Measurements from ENCODE around the gene PARD6A.

The PARD6A gene

DNA sequence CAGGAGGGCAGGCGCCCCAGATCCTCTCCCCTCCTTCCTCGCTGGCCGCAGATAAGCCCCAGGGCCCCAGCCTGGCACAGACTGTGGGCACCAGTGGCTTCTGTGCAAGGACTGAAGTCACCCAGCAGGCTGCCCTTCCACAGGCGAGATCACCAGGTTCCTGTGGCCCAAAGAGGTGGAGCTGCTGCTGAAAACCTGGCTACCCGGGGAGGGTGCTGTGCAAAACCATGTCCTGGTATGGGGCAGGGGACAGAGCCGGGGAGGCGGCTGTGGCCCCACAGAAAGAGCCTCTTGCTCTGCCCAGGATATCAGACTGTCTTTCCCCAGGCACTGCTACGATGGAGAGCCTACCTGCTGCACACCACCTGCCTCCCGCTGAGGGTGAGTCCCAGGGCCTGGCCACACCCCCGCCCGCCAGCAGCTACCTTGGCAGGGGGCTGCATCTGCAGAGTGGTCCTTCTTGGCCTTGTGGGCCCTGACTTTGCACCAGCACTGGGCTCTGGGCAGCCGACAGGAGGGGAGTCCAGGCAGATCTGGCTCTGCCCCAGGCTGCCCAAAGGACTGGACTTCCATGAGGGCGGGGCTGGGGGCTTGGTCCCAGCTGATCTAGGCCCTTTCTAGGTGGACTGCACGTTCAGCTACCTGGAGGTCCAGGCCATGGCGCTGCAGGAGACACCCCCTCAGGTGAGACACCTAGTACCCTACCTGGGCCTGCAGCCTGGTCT is 15.2 kb upstream of the PARD6A start:
- no peak for TF ChIP-seq FOXP2 (optimal IDR thresholded peaks at IDR 0.05; ENCODE audit: control extremely low read depth, extremely low read length, insufficient read depth)
- Histone ChIP-seq H3K9me3 (ENCODE audit: low read depth, low read length) (no peaks in the 10 kb centered on the region), H3K27ac (no peak overlapping the region), H3K9ac (ENCODE audit: insufficient read length) (no peak overlapping the region), H3K4me3 (no peak overlapping the region), H3K36me3 (ENCODE audit: insufficient read depth, low read length) (no peaks in the 10 kb centered on the region)
- no peak for DNase-seq (ENCODE audit: low read depth, low spot score)

DNA sequence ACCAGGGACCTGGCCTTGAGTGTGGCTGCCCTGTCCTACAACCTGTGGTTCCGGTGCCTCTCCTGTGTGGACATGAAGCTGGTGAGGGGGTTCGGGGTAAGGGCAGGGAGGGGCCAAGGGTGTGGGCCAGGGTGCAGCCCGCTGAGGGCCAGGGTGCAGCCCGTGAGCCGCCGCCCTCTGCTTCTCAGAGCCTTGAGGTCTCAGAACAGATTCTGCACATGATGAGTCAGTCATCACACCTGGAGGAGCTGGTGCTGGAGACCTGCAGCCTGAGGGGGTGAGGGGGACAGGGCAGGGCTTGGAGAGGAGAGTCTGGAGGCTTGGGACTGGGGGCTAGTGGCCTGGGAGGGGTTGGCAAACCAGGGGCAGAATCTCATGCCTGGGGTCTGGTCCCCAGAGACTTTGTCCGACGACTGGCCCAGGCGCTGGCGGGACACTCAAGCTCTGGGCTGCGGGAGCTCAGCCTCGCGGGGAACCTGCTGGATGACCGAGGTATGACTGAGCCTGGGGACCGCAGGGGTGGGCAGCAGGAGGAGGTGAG is 13.6 kb upstream of the PARD6A start:
- H3K27ac ChIP-seq, result no peak overlapping the region
- no peak for DNase-seq (ENCODE audit: low read depth, low spot score)
- no peak overlapping the region for H3K9ac ChIP-seq (ENCODE audit: insufficient read length)
- TF ChIP-seq POLR2AphosphoS5 (IDR thresholded peaks at IDR 0.05; ENCODE audit: borderline replicate concordance, low read depth, low read length), result no peak
- TF ChIP-seq FOXP2 (optimal IDR thresholded peaks at IDR 0.05; ENCODE audit: control extremely low read depth, extremely low read length, insufficient read depth), result no peak
- no peaks in the 10 kb centered on the region for H3K36me3 ChIP-seq (ENCODE audit: insufficient read depth, low read length)
- no peak overlapping the region for H3K4me3 ChIP-seq
- H3K9me3 ChIP-seq (ENCODE audit: low read depth, low read length), result no peaks in the 10 kb centered on the region

DNA sequence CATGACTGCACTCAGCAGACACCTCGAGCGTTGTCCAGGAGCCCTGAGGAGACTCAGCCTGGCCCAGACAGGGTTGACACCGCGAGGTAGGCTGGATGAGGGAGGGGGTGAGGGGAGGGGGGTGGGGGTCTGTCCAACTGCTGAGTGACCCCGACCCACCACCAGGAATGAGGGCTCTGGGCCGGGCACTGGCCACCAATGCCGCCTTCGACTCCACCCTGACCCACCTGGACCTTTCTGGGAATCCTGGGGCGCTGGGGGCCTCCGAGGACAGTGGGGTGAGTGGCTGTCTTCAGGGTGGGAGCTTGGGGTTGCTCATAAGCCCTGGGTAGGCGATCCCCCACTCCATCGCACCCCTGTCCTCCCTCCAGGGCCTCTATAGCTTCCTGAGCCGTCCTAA is 13.1 kb upstream of the PARD6A start:
- no peak overlapping the region for H3K9ac ChIP-seq (ENCODE audit: insufficient read length)
- H3K36me3 ChIP-seq (ENCODE audit: insufficient read depth, low read length), result no peaks in the 10 kb centered on the region
- no peak for TF ChIP-seq FOXP2 (optimal IDR thresholded peaks at IDR 0.05; ENCODE audit: control extremely low read depth, extremely low read length, insufficient read depth)
- TF ChIP-seq EZH2 (IDR thresholded peaks at IDR 0.05), result no peak

DNA sequence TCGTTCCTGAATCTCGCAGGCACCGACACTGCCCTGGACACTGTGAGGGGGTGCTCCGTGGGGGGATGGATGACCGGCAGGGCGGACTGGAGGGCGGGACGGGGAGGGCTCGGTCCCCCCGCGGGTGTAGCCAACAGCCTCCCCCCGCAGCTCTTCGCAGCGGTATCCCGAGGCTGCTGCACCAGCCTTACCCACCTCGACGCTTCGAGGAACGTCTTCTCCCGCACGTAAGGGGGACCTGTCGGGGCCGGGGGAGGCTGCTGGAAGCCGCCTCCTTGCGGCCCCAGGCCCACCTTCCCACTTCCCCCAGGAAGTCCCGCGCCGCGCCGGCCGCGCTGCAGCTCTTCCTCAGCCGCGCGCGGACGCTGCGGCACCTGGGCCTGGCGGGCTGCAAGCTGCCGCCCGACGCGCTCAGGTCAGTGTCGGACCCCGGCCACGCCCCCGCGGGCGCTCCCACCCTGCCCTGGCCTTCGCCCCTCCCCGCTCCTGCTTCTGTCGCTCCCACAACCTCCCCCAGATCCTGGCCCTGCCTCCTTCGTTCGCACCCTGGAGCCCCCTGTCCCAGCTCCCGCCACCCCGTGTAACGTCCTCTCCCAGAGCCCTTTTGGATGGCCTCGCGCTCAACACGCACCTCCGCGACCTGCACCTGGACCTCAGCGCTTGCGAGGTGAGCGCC is 12.5 kb upstream of the PARD6A start:
- Histone ChIP-seq H3K9ac (ENCODE audit: insufficient read length) (no peak overlapping the region), H3K27ac (no peak overlapping the region), H3K4me3 (no peak overlapping the region), H3K36me3 (ENCODE audit: insufficient read depth, low read length) (no peaks in the 10 kb centered on the region), H3K9me3 (ENCODE audit: low read depth, low read length) (no peaks in the 10 kb centered on the region)
- TF ChIP-seq POLR2AphosphoS5 (IDR thresholded peaks at IDR 0.05; ENCODE audit: borderline replicate concordance, low read depth, low read length) (no peak), FOXP2 (optimal IDR thresholded peaks at IDR 0.05; ENCODE audit: control extremely low read depth, extremely low read length, insufficient read depth) (no peak), EZH2 (IDR thresholded peaks at IDR 0.05) (no peak)
- no peak for DNase-seq (ENCODE audit: low read depth, low spot score)

More for the DNA sequence above, 13.1 kb upstream of the PARD6A start:
- Histone ChIP-seq H3K4me3 (no peak overlapping the region), H3K27ac (no peak overlapping the region), H3K9me3 (ENCODE audit: low read depth, low read length) (no peaks in the 10 kb centered on the region)
- no peak for DNase-seq (ENCODE audit: low read depth, low spot score)

DNA sequence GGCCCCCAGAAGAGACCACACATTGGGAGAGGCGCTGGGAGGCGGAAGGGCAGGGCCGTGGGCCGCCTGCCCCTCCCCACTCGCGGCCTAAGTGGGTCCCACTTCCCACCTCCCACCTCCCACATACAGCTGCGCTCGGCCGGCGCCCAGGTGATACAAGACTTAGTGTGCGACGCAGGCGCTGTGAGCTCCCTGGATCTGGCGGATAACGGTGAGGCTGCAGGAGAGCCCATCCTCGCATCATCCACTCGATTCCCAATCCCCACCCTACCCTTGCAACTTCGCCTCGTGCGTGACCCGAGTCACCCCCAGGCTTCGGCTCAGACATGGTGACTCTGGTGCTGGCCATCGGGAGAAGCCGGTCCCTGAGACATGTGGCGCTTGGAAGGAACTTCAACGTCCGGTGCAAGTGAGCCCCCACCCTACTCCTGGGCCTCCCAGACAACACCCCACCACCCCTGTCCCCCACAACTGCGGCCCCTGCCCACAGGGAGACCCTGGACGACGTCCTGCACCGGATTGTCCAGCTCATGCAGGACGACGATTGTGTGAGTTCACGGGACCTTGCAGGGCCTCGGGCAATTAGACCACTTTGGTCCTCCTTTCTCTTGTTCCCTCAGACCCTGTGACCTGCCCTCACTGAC is 11.9 kb upstream of the PARD6A start:
- no peak overlapping the region for H3K4me3 ChIP-seq
- TF ChIP-seq FOXP2 (optimal IDR thresholded peaks at IDR 0.05; ENCODE audit: control extremely low read depth, extremely low read length, insufficient read depth) (no peak), EZH2 (IDR thresholded peaks at IDR 0.05) (no peak), POLR2AphosphoS5 (IDR thresholded peaks at IDR 0.05; ENCODE audit: borderline replicate concordance, low read depth, low read length) (no peak)
- H3K9me3 ChIP-seq (ENCODE audit: low read depth, low read length), result no peaks in the 10 kb centered on the region
- H3K9ac ChIP-seq (ENCODE audit: insufficient read length), result no peak overlapping the region
- no peak overlapping the region for H3K27ac ChIP-seq
- no peaks in the 10 kb centered on the region for H3K36me3 ChIP-seq (ENCODE audit: insufficient read depth, low read length)
- DNase-seq (ENCODE audit: low read depth, low spot score), result no peak

DNA sequence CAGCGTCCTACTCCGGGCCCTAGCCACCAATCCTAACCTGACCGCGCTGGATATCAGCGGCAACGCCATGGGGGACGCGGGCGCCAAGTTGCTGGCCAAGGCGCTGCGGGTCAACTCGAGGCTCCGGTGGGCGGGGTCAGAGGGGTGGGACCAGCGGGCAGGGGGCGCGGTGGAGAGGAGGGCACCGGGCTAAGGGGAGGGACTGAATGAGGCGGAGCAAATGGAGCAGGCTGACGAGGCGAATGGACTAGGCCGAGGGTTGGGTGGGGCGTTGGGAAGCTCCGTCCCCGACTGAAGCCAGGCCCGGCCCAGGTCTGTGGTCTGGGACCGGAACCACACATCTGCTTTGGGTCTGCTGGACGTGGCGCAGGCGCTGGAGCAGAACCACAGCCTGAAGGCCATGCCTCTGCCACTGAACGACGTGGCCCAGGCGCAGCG is 11.2 kb upstream of the PARD6A start:
- TF ChIP-seq EZH2 (IDR thresholded peaks at IDR 0.05) (no peak), FOXP2 (optimal IDR thresholded peaks at IDR 0.05; ENCODE audit: control extremely low read depth, extremely low read length, insufficient read depth) (no peak), POLR2AphosphoS5 (IDR thresholded peaks at IDR 0.05; ENCODE audit: borderline replicate concordance, low read depth, low read length) (no peak)
- no peak for DNase-seq (ENCODE audit: low read depth, low spot score)
- no peak overlapping the region for H3K4me3 ChIP-seq
- H3K36me3 ChIP-seq (ENCODE audit: insufficient read depth, low read length), result no peaks in the 10 kb centered on the region
- no peak overlapping the region for H3K27ac ChIP-seq
- no peaks in the 10 kb centered on the region for H3K9me3 ChIP-seq (ENCODE audit: low read depth, low read length)
- H3K9ac ChIP-seq (ENCODE audit: insufficient read length), result no peak overlapping the region

DNA sequence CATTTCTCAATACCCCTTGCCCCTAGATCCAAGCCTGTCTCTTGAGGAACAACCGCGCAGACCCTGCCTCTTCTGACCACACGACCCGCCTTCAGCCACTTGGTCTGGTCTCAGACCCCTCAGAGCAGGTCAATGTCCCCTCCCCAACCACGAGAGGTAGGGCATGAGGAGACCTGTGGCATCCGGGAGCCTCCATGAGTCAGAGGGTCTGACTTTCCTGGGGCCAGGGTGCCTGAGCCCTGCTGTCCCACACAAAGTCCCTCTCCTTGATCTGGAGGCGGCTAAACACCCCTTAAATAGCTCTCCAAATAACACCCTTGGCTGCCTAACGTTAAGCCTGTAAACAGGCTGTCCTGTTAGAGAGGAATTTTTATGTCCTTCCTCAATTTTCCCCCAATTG is 10.7 kb upstream of the PARD6A start:
- no peak overlapping the region for H3K27ac ChIP-seq
- no peak overlapping the region for H3K4me3 ChIP-seq

DNA sequence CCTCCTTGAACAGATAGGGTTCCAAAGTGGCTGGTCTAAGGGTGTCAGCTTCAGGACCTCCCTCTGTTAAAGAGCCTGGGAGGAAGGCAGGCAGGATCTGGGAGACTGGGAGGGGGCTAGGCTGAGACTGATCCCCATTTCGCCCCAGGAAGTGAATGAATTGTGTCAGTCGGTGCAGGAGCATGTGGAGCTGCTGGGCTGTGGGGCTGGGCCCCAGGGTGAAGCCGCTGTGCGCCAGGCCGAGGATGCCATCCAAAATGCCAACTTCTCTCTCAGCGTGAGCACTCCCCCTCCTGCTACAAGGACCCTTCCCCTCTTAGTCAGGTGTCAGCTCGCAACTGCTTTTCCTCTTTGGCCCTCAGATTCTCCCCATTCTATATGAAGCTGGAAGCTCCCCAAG is 9.7 kb upstream of the PARD6A start:
- TF ChIP-seq EZH2 (IDR thresholded peaks at IDR 0.05) (no peak), FOXP2 (optimal IDR thresholded peaks at IDR 0.05; ENCODE audit: control extremely low read depth, extremely low read length, insufficient read depth) (no peak), POLR2AphosphoS5 (IDR thresholded peaks at IDR 0.05; ENCODE audit: borderline replicate concordance, low read depth, low read length) (no peak)

More for the DNA sequence above, 10.7 kb upstream of the PARD6A start:
- TF ChIP-seq POLR2AphosphoS5 (IDR thresholded peaks at IDR 0.05; ENCODE audit: borderline replicate concordance, low read depth, low read length) (no peak), EZH2 (IDR thresholded peaks at IDR 0.05) (no peak), FOXP2 (optimal IDR thresholded peaks at IDR 0.05; ENCODE audit: control extremely low read depth, extremely low read length, insufficient read depth) (no peak)
- H3K9me3 ChIP-seq (ENCODE audit: low read depth, low read length), result no peaks in the 10 kb centered on the region
- no peaks in the 10 kb centered on the region for H3K36me3 ChIP-seq (ENCODE audit: insufficient read depth, low read length)
- H3K9ac ChIP-seq (ENCODE audit: insufficient read length), result no peak overlapping the region
- no peak for DNase-seq (ENCODE audit: low read depth, low spot score)

More for the DNA sequence above, 9.7 kb upstream of the PARD6A start:
- Histone ChIP-seq H3K9ac (ENCODE audit: insufficient read length) (no peak overlapping the region), H3K36me3 (ENCODE audit: insufficient read depth, low read length) (no peaks in the 10 kb centered on the region), H3K27ac (no peak overlapping the region), H3K4me3 (no peak overlapping the region), H3K9me3 (ENCODE audit: low read depth, low read length) (no peaks in the 10 kb centered on the region)
- no peak for DNase-seq (ENCODE audit: low read depth, low spot score)

Measured in SK-N-MC (cell line).